GM18907 (cell line): Measurements from ENCODE around the gene NPPB.

Experiments used
- ATAC-seq: cut with Tn5 transposase; IDR thresholded peaks from one replicate; pipeline ENCODE4 v1.9.1; 2021; ENCODE audit warnings: mild to moderate bottlenecking, moderate library complexity; ENCODE audit not compliant: unreplicated experiment

Gene NPPB

DNA sequence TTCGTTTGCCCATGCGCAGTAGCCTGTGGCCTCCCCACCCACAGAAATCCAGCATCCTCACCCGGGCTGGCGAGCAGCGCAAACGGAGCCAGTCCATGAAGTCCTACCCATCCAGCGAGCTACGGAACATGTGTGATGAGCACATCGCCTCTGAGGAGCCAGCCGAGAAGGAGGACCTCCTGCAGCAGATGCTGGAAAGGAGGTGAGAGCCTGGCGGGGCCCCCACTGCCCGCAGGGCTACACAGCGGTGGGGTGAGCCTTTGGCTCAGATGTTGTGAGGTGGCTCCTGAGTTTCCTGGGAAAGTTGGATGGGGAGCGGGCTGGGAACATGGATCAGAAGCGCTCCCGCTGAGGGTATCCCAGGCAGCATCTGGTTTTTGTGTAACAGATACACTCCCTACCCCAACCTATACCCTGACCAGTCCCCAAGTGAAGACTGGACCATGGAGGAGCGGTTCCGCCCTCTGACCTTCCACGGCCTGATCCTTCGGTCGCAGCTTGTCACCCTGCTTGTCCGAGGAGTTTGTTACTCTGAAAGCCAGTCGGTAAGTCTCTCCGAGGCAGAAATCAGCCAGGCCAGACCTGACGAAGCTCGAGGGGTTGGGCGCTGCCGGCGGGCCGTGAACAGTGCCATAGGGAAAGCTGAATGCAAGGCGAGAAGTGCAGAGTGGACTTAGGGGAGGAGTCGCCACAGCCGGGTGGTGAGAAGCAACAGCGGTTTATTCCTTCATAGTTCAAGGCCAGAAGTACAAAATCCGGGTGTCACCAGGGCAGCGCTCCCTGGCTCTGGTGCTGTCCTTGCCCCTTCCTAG is 21.6 kb downstream of the NPPB start:
- ATAC-seq = no peak

DNA sequence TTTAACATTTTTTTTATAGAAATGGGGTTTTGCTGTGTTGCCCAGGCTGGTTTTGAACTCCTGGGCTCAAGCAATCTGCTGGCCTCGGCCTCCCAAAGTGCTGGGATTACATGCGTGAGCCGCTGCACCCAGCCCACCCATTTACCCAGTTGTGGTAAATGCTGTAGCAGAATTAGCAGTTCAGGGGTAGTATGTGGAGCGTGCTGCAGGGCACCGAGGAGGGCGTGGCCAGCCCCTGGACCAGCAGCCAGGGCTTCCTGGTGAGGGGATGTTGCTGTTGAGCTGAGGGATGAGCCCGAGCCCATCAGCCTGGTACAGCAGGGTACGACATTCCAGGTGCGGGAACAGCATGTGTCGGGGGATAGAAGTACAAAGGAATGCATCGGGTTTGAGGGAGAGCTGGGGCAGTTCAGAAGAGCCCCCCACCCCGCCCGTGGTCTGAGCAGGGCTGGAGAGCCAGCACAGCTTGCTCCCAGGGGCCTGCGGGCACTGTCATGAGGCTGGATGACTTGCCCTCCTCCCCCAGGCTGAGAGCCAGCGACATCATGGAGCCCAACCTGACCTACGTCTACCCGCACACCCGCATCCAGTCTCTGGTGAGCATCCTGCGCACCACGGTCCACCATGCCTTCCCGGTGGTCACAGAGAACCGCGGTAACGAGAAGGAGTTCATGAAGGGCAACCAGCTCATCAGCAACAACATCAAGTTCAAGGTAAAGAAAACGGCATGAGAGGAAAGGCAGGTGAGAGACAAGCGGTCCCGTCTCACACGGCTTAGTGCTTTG is 23.1 kb downstream of the NPPB start:
- ATAC-seq = no peak

DNA sequence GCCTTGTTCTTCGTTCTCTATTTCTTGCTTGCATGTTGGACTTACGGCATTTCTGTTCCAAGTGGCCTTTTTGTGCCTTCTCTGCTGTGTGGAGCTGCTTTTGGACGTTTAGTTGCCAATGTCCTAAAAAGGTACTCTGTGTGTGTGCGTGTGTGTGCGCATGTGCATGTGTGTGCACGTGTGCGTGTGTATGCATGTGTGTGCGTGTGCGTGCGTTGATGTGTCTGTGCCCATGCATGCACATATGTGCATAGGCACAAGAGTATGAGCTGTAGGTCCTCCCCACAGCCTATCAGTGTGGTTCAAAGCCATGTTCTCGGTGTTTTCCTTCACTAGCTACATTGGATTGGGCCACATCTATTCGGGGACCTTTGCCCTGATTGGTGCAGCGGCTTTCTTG is 24.8 kb downstream of the NPPB start:
- ATAC-seq = no peak

DNA sequence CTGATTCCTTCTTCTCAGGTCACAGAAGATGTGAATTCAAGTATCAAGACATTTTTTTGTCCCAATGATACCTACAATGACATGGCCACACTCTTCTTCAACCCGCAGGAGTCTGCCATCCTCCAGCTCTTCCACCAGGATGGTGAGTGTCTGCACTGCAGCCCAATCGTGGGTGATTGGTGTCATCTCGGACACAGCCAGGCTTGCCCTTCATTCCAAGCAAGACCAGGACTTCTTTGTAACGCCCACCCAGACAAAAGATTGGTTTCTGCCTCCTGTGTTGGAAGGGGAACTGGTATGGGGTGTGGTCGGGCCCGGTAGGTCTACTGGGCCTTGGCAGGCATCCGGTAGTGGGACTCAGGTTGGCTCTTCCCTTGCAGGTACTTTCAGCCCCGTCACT is 25.2 kb downstream of the NPPB start:
- no peak for ATAC-seq

DNA sequence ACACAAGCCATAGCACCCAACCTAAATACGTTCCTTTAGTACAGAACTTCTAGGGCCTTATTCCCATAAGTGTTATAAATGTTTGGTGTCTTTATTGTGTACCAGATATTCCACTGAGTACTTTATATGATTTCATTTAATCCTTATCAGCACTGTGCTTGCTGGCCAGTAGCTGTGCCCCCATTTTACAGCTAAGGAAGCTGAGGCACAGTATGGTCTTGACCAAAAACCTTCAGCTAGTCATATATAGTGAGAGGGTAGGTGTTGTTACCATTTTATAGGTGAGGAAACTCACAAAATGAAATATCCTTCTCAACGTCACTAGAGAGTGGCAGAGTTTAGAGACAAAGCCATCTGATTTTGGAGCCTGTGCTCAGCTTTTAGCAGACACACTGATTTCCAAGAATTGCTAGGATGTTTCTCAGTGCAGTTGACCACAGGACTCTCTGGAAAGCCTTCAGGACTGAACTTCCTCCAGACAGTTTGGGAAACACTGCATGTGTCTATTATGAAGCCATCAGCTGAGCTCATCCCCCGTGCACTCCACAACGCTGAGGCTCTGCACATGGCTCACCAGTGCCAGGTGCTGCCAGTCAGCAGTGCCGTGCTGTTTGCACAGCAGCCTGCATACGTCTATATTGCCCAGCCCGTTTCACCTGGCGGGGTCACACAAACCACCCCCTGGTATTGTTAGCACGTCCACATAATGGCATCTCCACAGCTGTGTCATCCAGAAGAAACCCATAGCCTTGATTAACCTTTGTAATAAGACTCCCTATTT is 26.6 kb downstream of the NPPB start:
- no peak for ATAC-seq

DNA sequence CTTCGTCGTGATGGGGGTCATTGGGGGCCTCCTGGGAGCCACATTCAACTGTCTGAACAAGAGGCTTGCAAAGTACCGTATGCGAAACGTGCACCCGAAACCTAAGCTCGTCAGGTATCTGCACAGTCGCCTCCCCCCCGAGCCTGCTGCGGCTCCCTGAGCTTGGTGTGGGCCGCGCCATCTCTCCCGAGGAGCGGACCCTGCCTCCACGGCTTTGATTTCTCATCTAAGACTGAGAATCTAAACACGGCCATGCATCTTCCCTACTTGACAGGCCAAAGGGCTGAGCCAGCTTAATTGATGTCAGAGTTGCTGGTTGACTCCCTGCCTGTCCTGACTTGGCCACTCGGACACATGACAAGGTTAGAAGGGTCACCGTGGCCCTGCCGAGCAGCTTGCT is 30.2 kb downstream of the NPPB start:
- ATAC-seq = no peak

DNA sequence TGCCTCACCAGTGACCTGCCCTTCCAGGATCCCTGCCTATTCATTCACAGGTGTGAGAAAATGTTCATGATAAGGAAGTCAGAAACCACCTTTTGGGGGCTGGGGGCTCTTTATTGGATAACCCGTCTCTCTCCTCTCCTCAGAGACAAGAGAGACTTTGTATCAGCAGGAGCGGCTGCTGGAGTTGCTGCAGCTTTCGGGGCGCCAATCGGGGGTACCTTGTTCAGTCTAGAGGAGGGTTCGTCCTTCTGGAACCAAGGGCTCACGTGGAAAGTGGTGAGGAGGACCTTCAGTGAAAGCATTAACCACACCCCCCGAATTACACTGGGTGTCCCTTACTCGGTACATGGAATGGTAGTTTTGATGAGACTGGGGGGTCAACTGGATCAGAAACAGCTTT is 31.8 kb downstream of the NPPB start:
- no peak for ATAC-seq

DNA sequence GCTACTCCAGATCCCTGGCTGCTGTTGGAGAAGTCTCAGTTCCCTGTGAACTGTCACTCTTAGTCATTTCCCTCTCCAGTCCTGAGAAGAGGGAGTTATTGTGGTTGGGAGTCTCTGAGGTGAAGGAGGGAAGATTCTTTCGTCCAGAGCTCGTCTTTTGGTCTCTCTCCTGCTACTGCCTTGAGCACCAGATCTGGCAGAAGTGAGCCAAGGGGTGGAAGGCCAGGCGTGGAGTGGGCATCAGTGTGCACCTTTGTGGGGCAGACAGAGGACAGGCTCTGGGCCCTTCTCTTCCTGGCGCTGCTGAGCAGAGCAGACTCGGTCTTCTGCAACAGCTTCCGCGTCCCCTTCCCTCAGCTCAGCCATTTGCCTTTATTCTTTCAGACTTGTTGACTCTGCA is 33.6 kb downstream of the NPPB start:
- ATAC-seq = no peak

DNA sequence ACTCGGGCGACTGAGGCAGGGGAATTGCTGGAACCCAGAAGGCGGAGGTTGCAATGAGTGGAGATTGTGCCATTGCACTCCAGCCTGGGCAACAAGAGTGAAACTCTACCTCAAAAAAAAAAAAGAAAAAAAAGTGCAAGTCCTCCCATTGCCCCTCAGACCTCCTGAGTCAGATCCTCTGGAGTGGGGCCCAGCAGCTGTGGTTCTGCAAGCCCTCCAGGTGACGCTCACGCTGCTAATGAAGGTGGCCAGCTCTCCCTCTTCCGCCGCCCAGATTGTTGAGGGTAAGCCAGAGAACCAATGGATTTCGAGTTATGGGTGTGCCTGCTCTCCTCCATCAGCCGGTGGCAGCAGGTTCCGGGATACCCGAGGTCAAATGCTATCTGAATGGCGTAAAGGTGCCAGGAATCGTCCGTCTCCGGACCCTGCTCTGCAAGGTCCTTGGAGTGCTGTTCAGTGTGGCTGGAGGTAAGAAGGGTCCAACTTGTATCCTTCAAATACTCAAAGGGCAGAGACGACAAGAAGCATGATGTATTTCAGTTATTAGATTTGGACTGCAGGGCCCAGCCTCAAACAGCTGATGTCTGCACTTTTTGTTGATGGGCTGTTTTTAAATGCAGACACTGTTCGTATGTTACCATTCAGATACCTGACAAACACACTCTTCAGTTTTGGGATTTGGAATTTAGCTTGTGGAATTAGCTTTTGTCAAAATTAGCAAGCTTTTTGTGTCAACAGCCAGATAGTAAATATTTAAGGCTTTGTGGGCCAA is 35.2 kb downstream of the NPPB start:
- no peak for ATAC-seq

DNA sequence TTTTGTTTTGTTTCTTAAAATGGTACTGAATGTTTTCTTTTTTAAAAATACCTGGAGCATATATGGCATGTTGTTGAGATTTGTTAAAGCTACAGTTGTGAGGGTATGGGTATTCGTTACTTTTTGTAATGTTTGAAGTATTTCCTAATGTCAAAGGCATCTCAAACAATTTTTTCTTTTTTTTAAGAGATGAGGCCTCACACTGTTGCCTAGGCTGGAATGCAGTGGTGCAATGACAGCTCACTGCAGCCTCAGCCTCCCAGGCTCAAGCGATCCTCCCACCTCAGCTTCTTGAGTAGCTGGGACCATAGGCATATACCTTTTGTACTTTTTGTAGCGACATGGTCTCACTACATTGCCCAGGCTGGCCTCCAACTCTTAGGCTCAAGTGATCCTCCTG is 36.7 kb downstream of the NPPB start:
- no peak for ATAC-seq

DNA sequence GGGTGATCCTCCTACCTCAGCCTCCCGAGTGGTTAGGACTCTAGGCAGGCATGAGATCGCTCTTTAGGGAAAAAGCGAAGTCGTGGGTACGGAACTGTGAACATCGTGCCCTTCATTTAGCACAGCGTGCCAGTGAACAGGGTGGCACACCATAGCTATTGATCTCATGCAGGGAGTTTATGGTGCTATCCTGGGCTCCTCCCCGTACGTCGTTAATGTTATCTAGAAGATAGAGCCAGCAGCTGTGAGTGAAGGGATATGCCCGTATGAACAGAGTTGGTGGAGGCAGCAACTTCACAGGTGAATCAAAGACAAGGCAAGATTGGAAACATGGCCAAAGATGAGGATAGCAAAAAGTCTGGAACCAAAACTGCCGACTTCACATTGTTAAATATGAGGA is 41.6 kb downstream of the NPPB start:
- no peak for ATAC-seq

DNA sequence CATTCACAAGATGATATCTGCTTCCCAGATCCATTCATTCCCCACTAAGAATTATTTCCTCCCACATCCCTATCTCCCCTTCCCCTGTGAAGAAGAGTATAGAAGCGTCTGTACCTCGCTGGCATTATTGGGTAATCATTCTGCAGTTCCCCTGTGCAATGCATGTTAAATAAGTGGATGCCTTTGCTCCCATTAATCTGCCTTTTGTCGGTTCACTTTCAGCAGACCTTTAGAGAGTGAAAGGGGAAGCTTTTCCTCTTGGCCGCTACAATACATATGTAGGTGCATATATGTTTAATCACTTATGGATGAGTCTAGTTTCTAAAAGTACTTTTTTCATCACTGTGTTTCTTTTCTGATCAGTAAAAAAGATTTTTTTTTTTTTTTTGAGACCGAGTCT is 45.7 kb downstream of the NPPB start:
- no peak for ATAC-seq
